Pancreas (tissue), 10 donors: Measurements from ENCODE around the gene KRT24. TPM values are rescaled to one million over a fixed set of nuclear protein-coding genes. Genes with fewer than 3 reads are reported as not detected.

ENCODE experiments used
- ATAC-seq, 4 donors: fragments of 200-7000 bp; cut with Tn5 transposase; one replicate each; pipeline versions ENCODE4 v1.8.0 to v1.9.1; 2020; ENCODE audit warnings: mild to moderate bottlenecking in 4 of 4, moderate library complexity in 4 of 4
- DNase-seq, 6 donors: peaks; one replicate each; pipeline ENCODE4 v3.0.0-alpha.2; 2020
- FAIRE-seq: peaks from 2 replicates; lab custom pipeline; 2012; peaks lifted over from hg19 to GRCh38; lab: Jason Lieb, UNC
- H3K27ac ChIP-seq, 4 donors: fragments of 200-600 bp; sonication (generic); 1 replicate in 3 of 4; 2 replicates in 1 of 4; pipeline versions ENCODE4 v1.5.0 to v1.8.0; 2020
- H3K27me3 ChIP-seq, 4 donors: fragments of 200-600 bp; one replicate each; pipeline ENCODE4 v1.8.0; 2021
- H3K36me3 ChIP-seq, 3 donors: fragments of 200-600 bp; sonication (generic) in 1 of 3; one replicate each; pipeline versions ENCODE4 v1.5.0 to v1.8.0; 2020 to 2021
- H3K4me1 ChIP-seq, 3 donors: fragments of 200-600 bp; one replicate each; pipeline ENCODE4 v1.8.0; 2021
- H3K4me3 ChIP-seq, 4 donors: fragments of 200-600 bp; sonication (generic) in 2 of 4; one replicate each; pipeline versions ENCODE4 v1.5.0 to v1.8.0; 2020 to 2021
- H3K9me3 ChIP-seq, 4 donors: fragments of 200-600 bp; one replicate each; pipeline ENCODE4 v1.8.0; 2021
- WGBS, 2 donors: extraction: QIAGEN DNeasy Blood & Tissue Kit; methylation state at CpG; one replicate each; pipeline ENCODE4 v1.1.7; 2013; 5-methylcytosine and 5-hydroxymethylcytosine counted together
- intact Hi-C, 3 donors: fragments of 100-400 bp; cut with DNase I; formaldehyde crosslinking; loops; one replicate each; pipeline versions ENCODE4 v1.11.1 to v1.14.2; 2022
- polyA plus RNA-seq, 2 donors: library from polyadenylated mRNA; stranded (reverse); fragments of 200-250 nt; gene quantifications; one replicate each; pipeline ENCODE4 v1.2.3, GENCODE V29; 2013
- total RNA-seq, 6 donors: library from RNA; stranded (reverse); fragmentation: NEBNext Ultra II Directional in 4 of 6; extraction: Animal tissue kit (Norgen Biotek cat#: 25700) in 4 of 6; gene quantifications; one replicate each; pipeline versions ENCODE4 v1.2.1 to v1.2.4, GENCODE V29; 2021 to 2023
- TF ChIP-seq, protein P1 (sequence below), 4 donors: fragments of 200-600 bp; sonication (generic) in 3 of 4; IDR thresholded peaks; one replicate each; pipeline versions ENCODE4 v1.5.0 to v1.8.0; 2021; ENCODE audit warnings: antibody characterized with exemption in 4 of 4
- donor health status: healthy with polysubstance abuse.
- donor health status: DM: no; HTN: no; CAD: no; lungs with moderate emphysema.
- donor health status: DM: no; HTN: no; CAD: no.
- donor health status: control.
- donor health status: control.
- donor health status: Bipolar disorder and iron deficiency.
- donor health status: DM: yes; HTN: yes; CAD: no.
- donor health status: DM: no; HTN: no; CAD: no.
- donor health status: DM: no; HTN: no; CAD: no.
- donor health status: DM: yes; HTN: yes; CAD: no.

KRT24 gene
- total and polyA plus RNA-seq, 8 donors = 0.08 TPM; not detected in 7

DNA sequence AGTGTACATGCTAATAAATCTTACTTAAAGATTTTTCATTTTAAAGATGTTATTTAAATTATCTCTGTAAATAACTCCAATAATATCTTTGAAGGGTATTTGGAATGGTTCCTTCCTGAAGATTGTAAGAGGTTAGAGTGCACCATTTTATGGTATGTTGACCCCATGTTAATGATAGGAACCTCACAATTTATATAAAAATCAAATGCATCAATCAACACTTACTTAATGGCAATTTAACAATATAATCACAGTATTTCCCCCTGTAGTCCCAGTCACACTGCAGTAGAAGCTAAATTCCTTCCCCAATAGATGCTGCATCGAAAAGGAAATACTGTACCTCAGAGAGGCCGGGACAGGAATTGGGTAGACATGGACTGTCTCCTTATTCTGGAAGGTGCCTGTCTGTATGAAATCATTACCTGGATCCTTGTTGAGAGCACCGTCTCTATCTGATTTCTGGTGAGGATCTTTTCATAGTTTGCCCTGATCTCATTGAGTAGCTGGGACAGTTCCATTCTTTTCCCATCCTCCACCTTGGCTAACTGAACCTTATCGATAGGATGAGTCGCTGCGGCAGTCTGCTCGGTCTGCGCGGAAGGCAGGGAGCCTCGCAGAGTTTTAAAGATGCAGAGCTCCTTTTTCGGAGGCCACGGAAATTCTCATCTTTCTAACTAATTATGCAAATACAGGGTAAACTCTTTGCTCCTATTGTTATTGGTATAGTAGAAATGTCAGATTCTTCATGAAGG lies 38.8 kb downstream of the KRT24 start, which contains the start of gene KRT222:
KRT222 (minus strand) TSS at position 596 of the 752 bp plus-strand sequence; CDS start at position 518, 78 bp downstream.
- ATAC-seq (peak in 1 of 4 donors; percentile 57), FAIRE-seq (no peak), DNase-seq (no peak)
- no peaks in the 10 kb centered on the region for H3K36me3 ChIP-seq
- H3K27ac ChIP-seq = no peak within 1 kb of the TSS
- H3K4me3 ChIP-seq = peak within 1 kb of the TSS in 3 of 4 donors; percentile 7 to 26 (median 11)
- WGBS, 2 donors = 6 to 7% methylated on average over 12 of the region's 12 CpGs
- TF ChIP-seq, protein P1, sequence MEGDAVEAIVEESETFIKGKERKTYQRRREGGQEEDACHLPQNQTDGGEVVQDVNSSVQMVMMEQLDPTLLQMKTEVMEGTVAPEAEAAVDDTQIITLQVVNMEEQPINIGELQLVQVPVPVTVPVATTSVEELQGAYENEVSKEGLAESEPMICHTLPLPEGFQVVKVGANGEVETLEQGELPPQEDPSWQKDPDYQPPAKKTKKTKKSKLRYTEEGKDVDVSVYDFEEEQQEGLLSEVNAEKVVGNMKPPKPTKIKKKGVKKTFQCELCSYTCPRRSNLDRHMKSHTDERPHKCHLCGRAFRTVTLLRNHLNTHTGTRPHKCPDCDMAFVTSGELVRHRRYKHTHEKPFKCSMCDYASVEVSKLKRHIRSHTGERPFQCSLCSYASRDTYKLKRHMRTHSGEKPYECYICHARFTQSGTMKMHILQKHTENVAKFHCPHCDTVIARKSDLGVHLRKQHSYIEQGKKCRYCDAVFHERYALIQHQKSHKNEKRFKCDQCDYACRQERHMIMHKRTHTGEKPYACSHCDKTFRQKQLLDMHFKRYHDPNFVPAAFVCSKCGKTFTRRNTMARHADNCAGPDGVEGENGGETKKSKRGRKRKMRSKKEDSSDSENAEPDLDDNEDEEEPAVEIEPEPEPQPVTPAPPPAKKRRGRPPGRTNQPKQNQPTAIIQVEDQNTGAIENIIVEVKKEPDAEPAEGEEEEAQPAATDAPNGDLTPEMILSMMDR (IDR thresholded peaks at IDR 0.05) = no peak
- H3K27me3 ChIP-seq = no peaks in the 10 kb centered on the region
- no peaks in the 10 kb centered on the region for H3K9me3 ChIP-seq
- no peaks in the 10 kb centered on the region for H3K4me1 ChIP-seq
- intact Hi-C loops = no loop called here

DNA sequence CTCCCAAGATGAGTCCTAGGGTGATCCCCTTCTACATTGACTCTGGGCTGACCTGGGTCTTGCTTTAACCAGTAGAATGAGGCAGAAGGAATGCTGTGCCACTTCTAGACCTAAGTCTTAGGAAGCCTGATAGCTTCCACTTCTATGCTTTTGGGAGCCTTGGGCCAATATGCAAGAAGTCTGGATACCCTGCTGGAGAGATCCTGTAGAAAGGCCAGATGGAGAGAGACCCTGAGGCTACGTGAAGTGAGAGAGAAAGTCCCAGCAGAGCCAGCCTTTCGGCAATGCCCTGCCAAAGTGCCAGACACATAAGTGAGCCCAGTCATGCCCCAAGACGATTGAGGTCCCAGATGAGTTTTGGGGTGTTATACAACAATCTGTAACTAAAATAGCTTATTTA lies 40.3 kb downstream of the KRT24 start:
- TF ChIP-seq, protein P1 (IDR thresholded peaks at IDR 0.05) = no peak
- ATAC-seq = no peak
- intact Hi-C loops = no loop called here
- 68 to 72% methylated on average over 3 of the region's 3 CpGs for WGBS, 2 donors
- no peak for FAIRE-seq
- H3K9me3 ChIP-seq = no peaks in the 10 kb centered on the region
- H3K4me1 ChIP-seq = no peaks in the 10 kb centered on the region
- no peaks in the 10 kb centered on the region for H3K36me3 ChIP-seq
- no peak for DNase-seq
- H3K27me3 ChIP-seq = no peaks in the 10 kb centered on the region
- H3K4me3 ChIP-seq = no peak overlapping the region
- no peak overlapping the region for H3K27ac ChIP-seq

DNA sequence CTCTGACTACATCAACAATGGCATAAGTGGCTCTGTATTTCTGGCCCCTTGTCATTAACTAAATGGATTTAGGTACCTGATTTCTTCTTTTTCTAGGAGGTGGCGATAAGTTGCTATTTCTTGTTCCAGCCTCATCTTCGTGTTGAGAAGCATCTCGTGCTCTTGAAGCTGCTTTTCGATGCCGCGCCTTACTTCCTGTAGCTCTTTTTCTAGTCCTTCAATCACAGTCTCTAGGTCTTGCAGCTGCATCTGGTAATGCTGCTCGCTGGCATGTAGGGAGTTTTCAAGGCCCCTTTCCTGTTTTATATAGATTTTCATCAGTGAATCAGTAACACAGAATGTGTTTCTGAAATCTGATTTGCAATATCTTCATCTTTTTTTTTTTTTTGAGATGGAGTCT lies 43.6 kb downstream of the KRT24 start:
- TF ChIP-seq, protein P1 (IDR thresholded peaks at IDR 0.05) = no peak
- intact Hi-C loops = no loop called here
- no peak for DNase-seq
- 76 to 88% methylated on average over 7 of the region's 7 CpGs for WGBS, 2 donors
- Histone ChIP-seq H3K36me3 (no peaks in the 10 kb centered on the region), H3K27me3 (no peaks in the 10 kb centered on the region), H3K4me3 (no peak overlapping the region), H3K4me1 (peaks cover 0 to 4% (median 0%) of the 10 kb centered on the region in 3 donors), H3K9me3 (no peaks in the 10 kb centered on the region), H3K27ac (no peak overlapping the region)
- ATAC-seq = no peak
- no peak for FAIRE-seq

DNA sequence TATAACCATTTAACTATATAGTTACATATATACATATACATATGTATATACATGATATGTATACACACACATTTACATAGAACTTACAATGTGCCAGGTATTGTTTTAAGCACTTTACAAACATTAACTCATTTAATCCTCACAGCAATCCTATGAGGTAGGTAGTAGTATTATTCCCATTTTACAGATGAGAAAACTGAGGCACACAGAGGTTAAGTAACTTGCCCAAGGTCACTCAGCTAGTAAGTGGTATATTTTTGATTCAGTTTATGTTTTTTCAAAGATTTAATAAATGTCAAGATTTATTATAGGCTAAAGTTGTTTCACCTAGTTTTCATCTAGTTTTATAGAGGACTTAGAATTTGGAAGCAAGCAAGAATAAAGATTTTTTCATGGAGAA lies 45.2 kb downstream of the KRT24 start:
- H3K4me3 ChIP-seq = no peak overlapping the region
- intact Hi-C loops = no loop called here
- H3K27ac ChIP-seq = no peak overlapping the region
- peaks cover 0 to 4% (median 0%) of the 10 kb centered on the region in 3 donors for H3K4me1 ChIP-seq
- H3K9me3 ChIP-seq = no peaks in the 10 kb centered on the region
- no peaks in the 10 kb centered on the region for H3K36me3 ChIP-seq
- TF ChIP-seq, protein P1 (IDR thresholded peaks at IDR 0.05) = no peak
- DNase-seq (no peak), ATAC-seq (no peak), FAIRE-seq (peak; percentile 43)
- no peaks in the 10 kb centered on the region for H3K27me3 ChIP-seq

DNA sequence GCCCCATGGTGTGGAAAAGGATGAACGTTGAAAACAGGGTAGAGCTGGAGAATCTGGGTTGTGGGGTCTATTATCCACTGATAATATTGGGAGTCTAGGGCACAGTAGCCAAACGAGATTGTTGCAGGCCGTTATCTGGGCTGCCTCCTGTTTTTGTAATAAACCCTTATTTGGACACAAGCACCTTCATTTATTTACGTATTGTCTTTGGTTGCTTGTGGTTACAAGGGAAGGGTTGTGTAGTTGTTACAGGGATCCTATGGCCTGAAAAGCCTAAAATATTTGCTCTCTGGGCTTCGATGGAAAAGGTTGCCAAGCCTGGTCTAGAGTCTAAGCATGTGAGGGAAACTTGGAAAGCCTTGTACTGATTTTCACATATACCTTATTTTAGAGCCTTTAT lies 51.6 kb downstream of the KRT24 start:
- intact Hi-C loops = no loop called here
- no peaks in the 10 kb centered on the region for H3K9me3 ChIP-seq
- WGBS, 2 donors = 67 to 76% methylated on average over 5 of the region's 5 CpGs

More for the DNA sequence above, 51.6 kb downstream of the KRT24 start:
- DNase-seq (no peak), ATAC-seq (no peak), FAIRE-seq (no peak)
- Histone ChIP-seq H3K4me1 (peaks cover 0 to 6% (median 4%) of the 10 kb centered on the region in 3 donors), H3K4me3 (no peak overlapping the region), H3K36me3 (no peaks in the 10 kb centered on the region), H3K27me3 (no peaks in the 10 kb centered on the region), H3K27ac (no peak overlapping the region)
- TF ChIP-seq, protein P1 (IDR thresholded peaks at IDR 0.05) = no peak
